GM18507 (cell line): ENCODE data around the gene CNOT4.
"Not testable (repeated sequence)": the region's sequence is repeated elsewhere in the genome, so short reads cannot be mapped to it uniquely, and the experiment has no call there.

Experiments used
- DNase-seq: peaks from one replicate; pipeline ENCODE4 v3.0.0; 2011; ENCODE audit warnings: low read depth; ENCODE audit not compliant: insufficient read length; ENCODE audit errors: extremely low spot score
- FAIRE-seq: peaks from 2 replicates; lab custom pipeline; 2011; peaks lifted over from hg19 to GRCh38; lab: Jason Lieb, UNC

CNOT4 gene

DNA sequence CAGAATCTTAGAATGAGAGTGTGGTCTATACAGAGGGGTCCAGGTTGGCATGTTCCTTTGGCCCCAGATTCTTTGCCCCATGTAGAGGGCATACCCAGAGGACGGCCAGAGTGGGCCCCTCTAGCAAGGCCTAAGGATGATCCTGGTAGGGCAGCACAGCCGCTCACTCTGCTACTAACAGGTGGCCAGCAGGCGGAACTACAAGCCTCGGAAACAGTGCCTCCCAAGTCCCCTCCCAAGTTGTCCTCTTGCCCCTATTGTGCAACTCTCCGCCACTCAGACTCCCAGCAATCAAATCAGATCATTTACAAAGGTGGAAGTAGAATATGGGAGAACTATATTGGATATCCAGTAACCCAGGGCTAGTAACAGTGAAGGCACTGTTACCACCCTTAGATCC lies 168.9 kb downstream of the CNOT4 start:
- DNase-seq (no peak), FAIRE-seq (no peak)

DNA sequence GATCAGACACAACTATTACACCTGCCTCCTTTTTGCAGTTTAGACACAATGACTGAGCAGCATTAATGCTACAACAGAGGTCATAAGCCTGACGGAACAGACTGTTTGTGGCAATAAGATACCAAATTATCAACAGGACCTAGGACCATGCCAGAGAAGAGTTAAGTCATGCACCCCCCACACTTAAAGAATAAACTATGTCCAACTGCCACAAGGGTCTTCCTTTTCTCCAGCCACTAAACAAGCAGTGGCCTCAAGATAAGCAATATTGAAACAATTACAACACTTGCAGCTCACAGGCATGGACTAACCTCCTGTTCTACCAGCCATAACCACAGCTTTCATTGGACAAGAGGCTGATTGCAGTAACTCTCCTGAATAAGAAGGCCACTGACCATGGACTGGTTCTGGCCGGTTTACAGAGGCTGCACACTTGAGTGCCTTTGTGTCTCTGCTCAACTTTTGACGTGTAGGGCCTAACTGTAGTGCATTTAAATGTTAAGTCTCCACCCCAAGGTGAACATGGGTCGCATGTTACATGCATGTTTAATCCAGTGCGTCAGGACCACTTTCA lies 171.8 kb downstream of the CNOT4 start:
- FAIRE-seq: no peak

DNA sequence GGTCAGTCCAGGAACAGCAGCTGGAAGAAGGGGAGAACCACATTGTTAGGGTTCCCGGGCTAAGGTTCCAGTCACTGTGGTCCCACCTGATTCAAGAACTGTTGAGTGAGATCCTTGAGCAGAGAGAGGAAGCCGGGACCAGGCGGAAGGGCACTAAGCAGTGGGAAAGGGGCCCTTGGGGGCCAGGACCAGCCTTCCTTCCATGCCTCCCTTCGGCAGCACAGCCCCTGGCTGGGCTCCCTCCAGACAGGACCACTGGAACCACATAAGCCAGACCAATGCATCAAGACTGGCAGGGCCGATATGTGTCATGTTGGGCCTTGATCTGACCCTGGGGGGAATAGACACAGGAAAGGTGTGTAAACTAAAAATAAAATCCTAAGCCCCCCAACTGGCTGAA lies 172.4 kb downstream of the CNOT4 start:
- DNase-seq (no peak), FAIRE-seq (no peak)

More for the DNA sequence above, 171.8 kb downstream of the CNOT4 start:
- no peak for DNase-seq

DNA sequence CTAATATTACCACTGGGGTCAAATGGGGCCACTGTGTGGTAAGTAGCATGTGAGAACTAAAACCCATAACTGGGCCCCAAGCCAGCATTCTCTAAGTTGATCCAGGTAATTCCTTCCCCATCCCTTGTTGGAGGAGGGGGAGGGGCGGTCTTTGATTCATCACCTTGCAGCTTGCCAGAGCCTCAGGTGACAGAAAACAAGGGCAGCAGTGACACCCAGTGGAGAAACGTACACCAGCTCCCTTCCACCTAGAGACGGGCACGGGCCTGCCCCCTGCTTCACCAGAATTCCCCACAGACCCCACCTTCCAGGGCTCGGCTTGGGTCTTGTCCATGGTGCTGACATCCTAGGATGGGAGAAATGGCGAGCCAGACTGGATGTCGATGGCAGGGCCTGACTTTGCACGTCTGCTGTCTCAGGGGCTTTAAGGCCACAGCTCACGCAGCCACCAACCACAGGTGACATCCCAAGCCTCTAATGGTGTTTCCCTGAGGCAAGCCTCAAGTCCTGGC lies 174.2 kb downstream of the CNOT4 start:
- DNase-seq (peak; percentile 11), FAIRE-seq (no peak)

DNA sequence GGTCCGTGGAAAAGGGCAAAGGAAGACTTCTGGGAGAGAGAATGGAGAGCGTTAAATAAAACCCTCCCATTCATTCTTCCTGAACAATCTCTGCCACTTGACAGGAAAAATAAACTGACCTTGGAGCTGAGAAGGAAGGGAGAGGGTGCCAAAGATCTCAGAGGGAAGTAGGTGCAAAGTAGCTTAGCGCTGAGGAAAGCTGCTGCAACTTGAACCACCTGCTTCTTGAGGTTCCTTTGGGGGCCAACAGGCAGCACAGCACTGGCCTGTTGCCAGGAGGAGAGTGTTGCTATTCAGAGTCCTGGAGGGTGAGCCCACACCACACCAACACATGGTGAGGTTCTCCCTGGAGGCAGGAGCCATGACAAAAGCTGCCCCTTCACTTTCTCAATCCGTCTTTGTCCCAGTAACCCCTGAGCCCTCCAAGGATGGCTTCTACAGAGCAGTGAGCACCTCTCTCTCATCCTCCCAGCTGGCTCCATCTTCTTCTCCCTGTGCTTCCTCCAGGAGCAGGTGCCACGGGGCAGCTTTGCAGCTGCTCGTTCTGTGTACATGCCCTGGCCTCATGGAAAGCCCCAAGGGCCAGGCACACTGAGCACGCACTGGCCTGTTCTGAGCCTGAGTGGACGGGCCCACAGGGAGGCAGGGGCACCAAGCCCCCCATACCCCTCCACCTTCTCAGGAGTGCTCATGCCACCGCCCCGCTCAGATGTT lies 174.9 kb downstream of the CNOT4 start:
- FAIRE-seq (no peak), DNase-seq (no peak)

DNA sequence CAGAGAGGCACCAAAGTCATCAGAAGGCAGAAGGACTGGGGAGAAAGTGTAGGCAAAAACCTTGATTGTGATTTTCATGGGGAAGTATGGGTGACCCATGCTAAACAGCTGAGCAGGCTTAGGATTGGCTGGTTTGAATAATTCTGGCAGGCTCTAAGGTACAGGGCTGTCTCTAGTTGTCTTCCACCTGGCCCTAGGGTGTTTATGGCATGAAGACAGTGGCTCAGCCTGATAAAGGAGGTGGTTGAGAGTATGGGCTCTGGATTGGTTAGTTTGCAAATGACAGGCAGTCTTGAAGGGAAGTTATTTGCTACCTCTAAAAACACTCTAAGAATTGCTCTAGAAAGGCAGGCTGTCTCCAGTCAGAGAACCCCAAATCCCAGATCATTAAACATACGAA lies 176.0 kb downstream of the CNOT4 start:
- no peak for FAIRE-seq
- no peak for DNase-seq

DNA sequence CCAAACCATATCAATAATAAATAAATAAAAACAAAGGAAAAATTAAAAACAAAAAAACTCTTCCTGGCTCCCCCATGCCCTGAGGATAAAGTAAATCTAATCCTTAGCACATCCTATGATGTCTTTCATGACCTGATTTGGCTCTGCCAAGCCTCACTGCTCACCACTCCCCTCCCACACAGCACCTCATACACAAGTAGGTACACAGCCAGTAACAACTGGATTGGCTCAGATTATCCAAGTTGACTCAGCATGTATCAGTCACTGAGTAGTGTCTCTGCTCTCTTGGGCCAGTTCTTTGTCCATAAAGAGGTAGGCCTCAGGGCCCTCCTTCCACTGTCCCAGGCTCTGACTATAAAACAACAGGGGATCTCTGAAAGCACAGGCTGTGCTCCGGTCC lies 176.7 kb downstream of the CNOT4 start:
- FAIRE-seq: no peak
- DNase-seq: no peak

DNA sequence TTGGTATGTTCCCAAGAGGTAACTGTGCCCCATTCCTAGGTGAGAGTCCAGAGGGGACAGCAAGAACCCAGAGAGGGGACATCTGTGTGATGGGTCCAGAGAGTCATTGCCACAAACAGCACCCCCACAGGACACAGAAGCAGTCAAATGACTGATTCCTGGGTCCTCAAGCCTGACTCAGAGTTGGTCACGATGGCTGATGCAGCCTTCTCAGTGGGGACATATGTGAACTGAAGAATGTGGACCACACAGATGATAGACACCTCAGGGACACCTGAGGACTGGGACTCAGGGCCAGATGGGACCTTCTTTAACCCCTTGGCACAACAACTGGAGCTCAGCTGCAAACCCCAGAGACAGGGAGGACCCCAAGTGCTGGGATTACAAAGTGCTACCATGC lies 179.8 kb downstream of the CNOT4 start:
- FAIRE-seq (no peak), DNase-seq (no peak)

DNA sequence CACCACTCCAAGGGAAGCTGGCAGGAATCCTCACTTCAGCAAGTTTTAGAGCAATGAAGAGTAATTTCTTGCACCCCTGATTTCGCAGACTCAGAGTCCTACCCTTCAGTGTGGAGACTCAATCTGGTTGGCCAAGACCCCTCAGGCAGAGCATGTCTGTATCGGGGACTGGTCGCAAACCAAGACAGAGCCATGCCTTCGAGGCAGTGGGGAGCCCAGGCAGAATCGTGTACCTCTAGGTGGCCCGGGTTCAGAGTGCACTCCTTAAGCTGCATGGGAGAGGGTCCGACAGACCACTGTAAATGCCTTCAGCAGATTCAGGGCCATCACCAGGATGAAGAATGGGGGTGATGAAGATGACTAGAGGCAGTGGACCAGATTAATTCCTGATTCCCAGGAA lies 181.4 kb downstream of the CNOT4 start:
- DNase-seq (no peak), FAIRE-seq (no peak)

DNA sequence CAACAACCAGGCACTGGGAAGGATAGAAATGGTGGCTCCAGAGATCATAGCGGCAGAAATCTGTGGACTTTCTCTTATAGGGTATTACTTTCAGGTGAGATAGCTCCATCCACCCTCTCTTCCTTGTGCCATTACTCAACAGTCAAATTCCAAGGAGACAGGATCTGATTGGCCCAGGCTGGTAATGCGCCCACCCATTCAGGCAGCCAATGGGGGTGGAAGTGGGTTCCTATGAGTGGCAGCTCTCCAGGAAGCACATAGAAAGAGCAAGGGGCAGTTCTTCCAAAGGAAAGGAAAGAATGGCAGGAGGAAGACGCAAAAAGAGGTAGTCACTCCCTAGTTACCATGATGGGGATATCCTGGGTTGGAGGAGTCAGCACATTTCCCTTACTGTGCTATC lies 181.8 kb downstream of the CNOT4 start:
- FAIRE-seq (no peak), DNase-seq (no peak)

DNA sequence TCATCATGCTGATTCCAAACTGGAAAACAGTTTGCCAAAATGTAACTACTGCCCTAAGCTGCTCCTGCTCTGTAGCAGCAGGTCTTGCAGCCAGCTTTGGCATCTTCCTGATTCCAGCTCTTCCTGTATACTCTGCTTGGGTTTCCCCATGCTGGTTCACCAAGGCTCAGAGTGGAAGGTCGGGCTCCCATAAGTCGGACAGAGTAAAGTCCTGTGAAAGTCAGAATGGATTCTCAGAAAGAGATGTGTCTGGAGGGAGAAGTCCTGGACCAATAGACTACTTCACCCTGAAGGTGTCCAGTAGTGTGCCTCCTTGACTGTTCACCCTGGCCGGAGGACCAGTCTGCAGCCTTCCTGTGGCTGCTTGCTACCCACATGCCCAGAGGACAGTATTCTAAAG lies 182.4 kb downstream of the CNOT4 start:
- DNase-seq: no peak
- FAIRE-seq: no peak

DNA sequence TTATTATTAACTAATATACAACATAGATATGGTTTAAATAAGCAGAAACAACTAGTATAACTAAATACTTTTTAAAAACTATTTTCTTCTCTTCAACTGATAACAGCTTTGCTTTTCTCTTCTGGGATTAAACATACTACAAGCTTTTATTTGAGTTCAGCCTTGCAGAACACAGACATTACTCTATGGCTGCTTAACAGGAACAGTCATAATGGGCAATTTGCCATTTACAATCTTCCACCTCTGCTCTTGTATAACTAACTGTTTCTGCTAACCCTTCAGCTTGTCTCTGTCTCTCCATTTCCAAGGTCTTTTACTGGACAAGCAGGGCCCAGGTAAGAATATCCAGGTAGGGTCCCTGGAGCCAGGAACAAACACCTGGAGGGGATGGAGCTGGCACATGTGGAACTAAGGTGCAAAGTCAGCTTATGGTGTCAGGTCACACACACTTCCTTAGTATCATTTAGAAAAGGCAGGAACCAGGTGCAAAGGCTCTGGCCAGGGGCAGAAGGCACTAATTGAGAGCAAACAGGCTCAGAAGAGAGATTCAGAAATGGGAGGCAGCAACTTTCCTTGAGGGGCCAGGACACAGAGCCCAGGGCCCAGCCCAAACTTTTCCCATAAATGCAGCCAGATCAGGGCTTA lies 183.1 kb downstream of the CNOT4 start:
- DNase-seq: no peak
- FAIRE-seq: no peak

DNA sequence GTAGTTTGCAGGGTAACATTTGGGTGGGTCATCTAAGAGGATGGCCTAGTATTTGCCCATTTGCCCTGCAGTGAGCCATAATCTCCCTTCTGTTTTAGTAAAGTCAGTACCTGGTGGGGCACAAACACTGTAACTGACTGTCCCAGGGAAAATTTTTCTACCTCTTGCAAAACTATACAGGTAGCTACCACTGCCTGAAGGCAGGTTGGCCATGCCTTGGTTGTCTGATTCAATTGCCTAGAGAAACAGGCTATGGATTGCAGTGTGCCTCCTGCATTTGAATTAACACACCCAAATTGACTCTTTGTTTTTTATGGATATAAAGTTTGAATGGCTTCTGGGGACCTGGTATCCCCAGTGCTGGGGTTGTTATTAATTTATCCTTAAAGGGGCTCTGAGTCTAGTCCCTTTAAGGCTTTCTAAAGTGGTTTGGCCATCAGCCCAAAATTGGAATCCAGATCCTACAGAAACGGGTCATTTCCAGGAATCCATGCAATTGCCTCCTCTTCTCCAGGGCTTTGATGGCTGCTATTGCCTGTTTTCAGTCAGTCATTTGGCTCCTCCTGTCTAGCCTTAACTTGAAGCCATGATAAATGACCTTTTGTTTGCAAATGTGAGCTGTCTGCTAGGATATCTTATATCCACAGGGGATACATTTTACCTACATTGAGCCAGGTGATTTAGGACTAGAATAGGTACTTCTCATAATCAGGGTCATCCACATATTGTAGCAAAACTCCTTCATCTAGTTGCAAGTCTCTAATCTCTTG lies 187.1 kb downstream of the CNOT4 start:
- no peak for FAIRE-seq
- no peak for DNase-seq

DNA sequence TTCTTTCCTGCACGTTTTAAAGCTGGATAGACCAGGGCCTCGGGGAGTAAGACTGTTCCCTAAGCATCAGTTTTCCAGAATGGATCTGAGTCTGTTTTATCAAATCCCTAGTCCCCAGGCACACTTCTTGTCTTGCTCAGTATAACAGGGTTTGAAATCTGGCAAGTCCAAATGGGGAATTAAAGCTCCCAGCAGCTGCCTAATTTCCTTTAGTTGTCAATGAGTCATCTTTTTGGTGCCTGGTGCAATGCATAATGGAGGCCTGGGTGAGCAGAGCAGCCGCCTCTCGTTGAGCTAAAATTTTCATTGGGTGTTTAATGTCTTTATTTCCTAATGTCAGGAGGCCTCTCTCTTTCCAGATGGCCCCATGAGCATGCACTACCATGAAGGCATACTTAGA lies 188.3 kb downstream of the CNOT4 start:
- FAIRE-seq (no peak), DNase-seq (no peak)

DNA sequence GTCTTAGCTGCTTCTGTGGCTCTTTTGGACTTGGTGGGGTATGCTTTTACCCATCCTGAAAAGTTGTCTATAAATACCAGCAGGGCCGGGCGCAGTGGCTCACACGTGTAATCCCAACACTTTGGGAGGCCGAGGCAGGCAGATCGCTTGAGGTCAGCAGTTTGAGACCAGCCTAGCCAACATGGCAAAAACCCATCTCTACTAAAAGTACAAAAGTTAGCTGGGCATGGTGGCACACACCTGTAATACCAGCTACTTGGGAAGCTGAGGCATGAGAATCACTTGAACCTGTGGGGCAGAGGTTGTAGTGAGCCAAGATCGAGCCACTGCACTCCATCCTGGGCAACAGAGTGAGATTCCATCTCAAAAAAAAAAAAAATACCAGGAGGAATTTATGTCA lies 188.9 kb downstream of the CNOT4 start:
- FAIRE-seq: not testable (repeated sequence)

DNA sequence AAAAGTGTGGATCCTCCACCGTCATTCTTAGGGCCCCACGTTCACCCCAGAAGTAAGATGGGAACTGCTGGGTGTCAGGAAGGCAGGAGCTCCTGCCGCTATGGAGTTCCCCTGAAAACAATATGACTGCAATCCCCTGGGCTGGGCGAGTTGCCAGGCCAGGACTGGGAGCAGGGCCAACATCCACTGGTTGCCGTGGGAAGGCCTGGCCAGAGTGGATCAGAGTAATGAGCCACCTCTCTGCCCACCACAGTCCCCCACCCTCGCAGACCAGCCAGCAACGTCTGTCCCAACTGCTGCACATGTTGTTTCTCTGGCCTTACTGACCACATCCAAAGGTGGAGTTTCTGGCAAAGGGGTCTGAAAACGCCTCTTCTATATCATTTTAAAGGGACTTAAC lies 189.6 kb downstream of the CNOT4 start:
- FAIRE-seq: no peak
- no peak for DNase-seq

More for the DNA sequence above, 188.9 kb downstream of the CNOT4 start:
- DNase-seq: not testable (repeated sequence)

DNA sequence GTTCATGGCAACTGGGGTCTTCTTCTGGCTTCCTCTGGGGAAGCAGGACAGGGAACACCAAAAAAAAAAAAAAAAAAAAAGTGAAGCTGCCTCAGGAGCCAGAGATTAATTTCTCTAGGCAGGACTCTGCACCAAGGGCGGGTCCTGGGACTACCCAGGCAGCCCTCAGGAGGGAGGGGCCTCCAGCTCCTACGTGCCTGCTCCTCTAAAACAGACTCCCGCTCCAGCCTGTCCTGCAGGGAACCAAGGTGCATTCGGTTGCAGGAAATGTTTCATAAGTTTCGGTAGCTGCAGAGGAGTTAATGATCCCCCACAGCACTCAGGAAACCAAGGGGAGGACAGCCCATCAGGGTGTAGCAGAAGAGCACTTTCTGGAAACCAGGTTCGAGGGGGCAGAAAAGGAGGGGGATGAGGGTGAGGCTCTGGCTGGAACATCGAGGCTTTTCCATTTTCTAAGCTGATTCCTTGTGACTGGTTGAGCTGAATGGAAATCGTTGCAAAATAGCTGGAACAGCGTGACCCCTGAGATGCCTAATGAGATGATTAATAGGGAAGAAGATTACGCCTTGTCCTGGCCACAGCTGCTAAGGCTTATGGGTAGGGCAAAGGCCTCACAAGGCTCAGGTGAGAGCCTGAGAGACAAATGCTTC lies 192.1 kb downstream of the CNOT4 start:
- DNase-seq: no peak
- no peak for FAIRE-seq

DNA sequence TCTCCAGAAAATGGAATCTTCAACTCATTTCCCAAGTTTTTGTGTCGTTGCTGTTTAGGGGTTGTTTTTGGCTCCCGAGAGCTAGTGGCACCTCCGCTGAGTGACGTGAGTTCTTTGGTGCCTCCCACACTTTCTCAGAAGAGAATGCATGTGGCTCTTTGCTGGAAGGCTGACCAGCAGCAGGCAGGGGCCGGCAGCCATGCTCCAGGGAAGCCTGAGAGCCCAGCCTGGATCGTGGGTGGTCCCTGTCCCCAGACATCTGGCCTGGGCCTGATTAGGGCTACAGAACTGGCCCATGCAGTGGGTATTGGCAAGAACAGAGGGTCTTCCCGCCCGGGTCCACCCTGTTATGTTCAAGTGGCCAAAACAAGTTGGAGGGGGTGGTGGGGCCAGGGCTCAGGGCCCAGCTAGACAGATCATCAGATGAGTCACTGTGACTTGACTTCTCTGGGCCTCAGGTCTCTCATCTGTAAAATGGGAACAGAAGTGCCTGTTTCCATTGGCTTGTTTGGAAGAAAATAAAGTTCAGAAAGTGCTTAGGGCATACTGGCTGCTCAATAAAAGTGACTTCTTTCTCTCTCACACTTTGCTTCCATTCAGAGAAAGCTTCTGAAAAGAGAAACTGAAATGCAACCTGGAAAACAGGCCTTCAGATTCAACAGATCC lies 193.1 kb downstream of the CNOT4 start:
- DNase-seq (no peak), FAIRE-seq (no peak)

DNA sequence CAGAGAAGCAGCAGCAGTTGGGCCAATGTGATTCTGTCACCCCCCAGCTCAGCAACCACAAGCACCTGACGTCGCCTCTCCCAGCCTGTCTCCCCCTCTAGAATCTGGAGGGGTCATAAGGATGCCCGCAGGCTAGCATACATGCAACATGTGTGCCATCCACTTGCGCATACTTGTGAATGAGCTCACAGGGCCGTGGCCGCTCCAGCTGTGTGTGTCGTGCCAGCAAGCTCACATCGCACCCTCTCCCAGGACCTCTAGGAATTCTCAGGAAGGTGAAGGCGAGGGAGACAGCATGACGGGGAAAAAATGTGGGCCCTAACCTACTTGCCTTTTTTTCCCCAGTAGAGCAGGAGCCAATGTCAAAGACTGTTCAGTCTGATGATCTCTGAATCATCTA lies 195.9 kb downstream of the CNOT4 start:
- FAIRE-seq: no peak
- no peak for DNase-seq
